Fibroblast of lung (primary cell): Measurements from ENCODE around the gene F2RL3.

Experiments used
- EZH2 ChIP-seq: IDR thresholded peaks from 2 replicates; pipeline ENCODE4 v1.5.1; 2012; ENCODE audit warnings: low read length, control low read depth, mild to moderate bottlenecking; ENCODE audit errors: missing control alignments
- TF ChIP-seq, protein P1 (sequence below), 2 donors: IDR thresholded peaks in 1 of 2; conservative IDR thresholded peaks in 1 of 2; 1 replicate in 1 of 2; 2 replicates in 1 of 2; pipeline ENCODE4 v1.5.1; 2011 to 2012; ENCODE audit warnings: low read length in 2 of 2, control low read depth in 1 of 2, inconsistent platforms in 1 of 2, low read depth in 1 of 2, mild to moderate bottlenecking in 1 of 2

DNA sequence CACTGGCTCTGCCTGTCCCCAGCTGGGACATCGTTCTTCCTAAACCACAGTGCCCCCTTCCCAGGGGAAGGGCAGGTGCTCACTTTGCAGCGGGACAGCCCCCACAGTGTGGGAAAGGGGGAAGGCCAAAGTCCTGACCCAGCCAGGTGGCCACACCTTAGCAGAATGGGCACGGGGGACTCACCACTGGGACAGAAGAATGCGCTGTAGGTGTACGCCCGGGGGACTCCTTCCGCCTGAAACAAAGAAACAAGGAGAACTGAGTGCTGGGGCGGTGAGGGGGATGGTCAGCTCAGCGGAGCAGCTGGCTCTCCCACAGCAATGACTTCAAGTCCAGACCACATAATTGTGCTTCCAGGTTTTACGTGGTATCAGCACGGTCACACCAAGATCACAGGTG, 49.4 kb downstream of the F2RL3 start:
- TF ChIP-seq, protein P1, sequence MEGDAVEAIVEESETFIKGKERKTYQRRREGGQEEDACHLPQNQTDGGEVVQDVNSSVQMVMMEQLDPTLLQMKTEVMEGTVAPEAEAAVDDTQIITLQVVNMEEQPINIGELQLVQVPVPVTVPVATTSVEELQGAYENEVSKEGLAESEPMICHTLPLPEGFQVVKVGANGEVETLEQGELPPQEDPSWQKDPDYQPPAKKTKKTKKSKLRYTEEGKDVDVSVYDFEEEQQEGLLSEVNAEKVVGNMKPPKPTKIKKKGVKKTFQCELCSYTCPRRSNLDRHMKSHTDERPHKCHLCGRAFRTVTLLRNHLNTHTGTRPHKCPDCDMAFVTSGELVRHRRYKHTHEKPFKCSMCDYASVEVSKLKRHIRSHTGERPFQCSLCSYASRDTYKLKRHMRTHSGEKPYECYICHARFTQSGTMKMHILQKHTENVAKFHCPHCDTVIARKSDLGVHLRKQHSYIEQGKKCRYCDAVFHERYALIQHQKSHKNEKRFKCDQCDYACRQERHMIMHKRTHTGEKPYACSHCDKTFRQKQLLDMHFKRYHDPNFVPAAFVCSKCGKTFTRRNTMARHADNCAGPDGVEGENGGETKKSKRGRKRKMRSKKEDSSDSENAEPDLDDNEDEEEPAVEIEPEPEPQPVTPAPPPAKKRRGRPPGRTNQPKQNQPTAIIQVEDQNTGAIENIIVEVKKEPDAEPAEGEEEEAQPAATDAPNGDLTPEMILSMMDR (conservative IDR thresholded peaks at IDR 0.05 in 1 of 2, IDR thresholded peaks at IDR 0.05 in 1 of 2; ENCODE audit: low read depth in 1 of 2, low read length in 2 of 2) = no peak
- no peak for TF ChIP-seq EZH2
